ENCODE measurements around the gene ELOB. TPM values are rescaled to one million over a fixed set of nuclear protein-coding genes. Genes with fewer than 3 reads are reported as not detected.

ELOB gene
- total and polyA plus RNA-seq, 2 of the 8 experiments (the other 6 are each of a cell fraction or from before 2014, with no cell fraction given): 237 to 1,357 TPM

DNA sequence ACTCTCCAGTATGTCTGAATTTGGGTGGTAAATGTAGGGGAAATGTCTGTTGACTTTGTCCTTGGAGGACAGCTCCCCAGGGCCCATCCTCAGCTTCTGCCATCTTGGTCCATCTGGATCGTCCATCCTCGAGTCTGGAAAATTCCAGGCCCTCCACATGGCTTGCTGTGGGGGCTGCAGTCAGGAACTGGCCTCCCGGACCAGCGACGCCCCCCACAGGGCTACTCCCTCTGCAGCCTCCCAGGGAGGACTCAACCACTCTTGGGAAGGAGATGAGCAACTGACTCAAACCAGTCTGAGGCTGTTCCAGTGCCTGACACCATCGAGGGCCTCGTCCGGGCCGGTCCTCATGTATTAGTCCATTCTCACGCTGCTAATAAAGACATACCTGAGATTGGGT lies 47.5 kb upstream of the ELOB start:
- FAIRE-seq (no peak), DNase-seq (ENCODE audit: low read depth in 1 of 2, low spot score in 2 of 2) (no peak)
- Histone ChIP-seq H2BK120ac (replicated peaks; ENCODE audit: low read depth, low read length) (no peak overlapping the region), H2AFZ (ENCODE audit: low read length) (no peak overlapping the region), H2BK12ac (ENCODE audit: low read depth, low read length) (no peak overlapping the region), H4K8ac (ENCODE audit: extremely low read depth, insufficient read depth, low read length) (0 out of 2 replicates have a peak overlapping the region, but pooled peaks have one; percentile 16), H3K27me3 (replicated peaks in 1 of 4; ENCODE audit: control insufficient read depth in 3 of 4, extremely low read depth in 1 of 4, insufficient read depth in 3 of 4, low read length in 3 of 4) (no peaks in the 10 kb centered on the region), H2BK15ac (ENCODE audit: low read length) (no peak overlapping the region), H3K4ac (replicated peaks; ENCODE audit: insufficient read length, low read depth, low read length) (no peak overlapping the region), H3K36me3 (ENCODE audit: control insufficient read depth in 2 of 4, insufficient read depth in 4 of 4, low read length in 3 of 4) (no peaks in the 10 kb centered on the region), H3K14ac (ENCODE audit: insufficient read length) (no peak overlapping the region), H3K56ac (replicated peaks; ENCODE audit: insufficient read length, low read depth, low read length) (no peak overlapping the region), H3K79me1 (ENCODE audit: low read depth, low read length) (no peaks in the 10 kb centered on the region), H3K79me2 (ENCODE audit: control insufficient read depth in 1 of 2, insufficient read depth in 2 of 2, low read length in 2 of 2) (no peaks in the 10 kb centered on the region), H2BK20ac (ENCODE audit: low read length) (no peak overlapping the region), H3K4me2 (ENCODE audit: insufficient read depth in 1 of 2, low read depth in 2 of 2, low read length in 2 of 2) (no peak overlapping the region), H4K5ac (ENCODE audit: insufficient read length, low read depth, low read length) (no peak overlapping the region), H3K9me3 (ENCODE audit: insufficient read depth in 2 of 2, low read depth in 1 of 2, low read length in 1 of 2) (no peaks in the 10 kb centered on the region), H3K18ac (ENCODE audit: extremely low read depth, low read length) (no peak overlapping the region), H4K91ac (replicated peaks; ENCODE audit: insufficient read length, low read length) (no peak overlapping the region), H3K4me3 (ENCODE audit: extremely low read depth in 1 of 4, insufficient read depth in 2 of 4, low read depth in 3 of 4, low read length in 4 of 4) (no peak overlapping the region), H3K4me1 (replicated peaks in 1 of 4; ENCODE audit: control insufficient read depth in 3 of 4, insufficient read depth in 4 of 4, low read length in 3 of 4) (no peaks in the 10 kb centered on the region), H2AK5ac (ENCODE audit: low read depth, low read length) (no peak overlapping the region), H3K9ac (replicated peaks in 1 of 4; ENCODE audit: extremely low read depth in 1 of 4, low read depth in 3 of 4, low read length in 3 of 4) (no peak overlapping the region), H2BK5ac (ENCODE audit: low read depth, low read length) (no peak overlapping the region), H3K23me2 (ENCODE audit: low read depth, low read length) (no peaks in the 10 kb centered on the region), H3K27ac (ENCODE audit: low read depth, low read length) (no peak overlapping the region), H3K23ac (ENCODE audit: insufficient read length) (no peak overlapping the region), H4K20me1 (replicated peaks in 1 of 2; ENCODE audit: control insufficient read depth in 1 of 2, insufficient read depth in 2 of 2, low read length in 2 of 2) (no peaks in the 10 kb centered on the region)
- POLR2A ChIA-PET (ENCODE audit: partially characterized antibody): interaction anchor here (1.3 kb wide), 1 partner anchor 11 kb away, joined by 3 read pairs; no protein-coding TSS in a partner anchor
- WGBS, 2 experiments (ENCODE audit: extremely low coverage in 1 of 2, insufficient coverage in 1 of 2, insufficient read length in 1 of 2, insufficient replicate concordance in 2 of 2, low coverage in 1 of 2, low lambda C conversion rate in 2 of 2, missing lambda C conversion rate in 1 of 2): 87% methylated on average over 9 of the region's 10 CpGs; no CpG with 5 or more reads in 1 of the 2 experiments
- CTCF ChIA-PET (ENCODE audit: partially characterized antibody): interaction anchor here (0.6 to 3.9 kb wide), 4 partner anchors 13 to 76 kb away, joined by 3 to 22 read pairs (median 6); no protein-coding TSS in a partner anchor
- no peak for TF ChIP-seq TEAD4 (IDR thresholded peaks at IDR 0.05; ENCODE audit: low read depth, low read length)
- TF ChIP-seq CHD1 (IDR thresholded peaks at IDR 0.05; ENCODE audit: low read depth, low read length): no peak
- TF ChIP-seq CTBP2 (IDR thresholded peaks at IDR 0.05; ENCODE audit: borderline replicate concordance, insufficient read depth, insufficient read length, low read length): no peak
- TF ChIP-seq EP300 (IDR thresholded peaks at IDR 0.05; ENCODE audit: borderline replicate concordance in 1 of 2, low read depth in 2 of 2, low read length in 2 of 2): no peak
- no peak for TF ChIP-seq EGR1 (IDR thresholded peaks at IDR 0.05; ENCODE audit: borderline replicate concordance, low read depth, low read length)
- no peak for TF ChIP-seq BCL11A (IDR thresholded peaks at IDR 0.05; ENCODE audit: low read depth in 2 of 2, low read length in 2 of 2)
- TF ChIP-seq YY1 (IDR thresholded peaks at IDR 0.05; ENCODE audit: low read depth, low read length): no peak
- TF ChIP-seq NRF1 (IDR thresholded peaks at IDR 0.05; ENCODE audit: low read depth, low read length): no peak
- TF ChIP-seq, protein P1, sequence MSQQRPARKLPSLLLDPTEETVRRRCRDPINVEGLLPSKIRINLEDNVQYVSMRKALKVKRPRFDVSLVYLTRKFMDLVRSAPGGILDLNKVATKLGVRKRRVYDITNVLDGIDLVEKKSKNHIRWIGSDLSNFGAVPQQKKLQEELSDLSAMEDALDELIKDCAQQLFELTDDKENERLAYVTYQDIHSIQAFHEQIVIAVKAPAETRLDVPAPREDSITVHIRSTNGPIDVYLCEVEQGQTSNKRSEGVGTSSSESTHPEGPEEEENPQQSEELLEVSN (IDR thresholded peaks at IDR 0.05): no peak
- no peak for TF ChIP-seq TAF1 (IDR thresholded peaks at IDR 0.05; ENCODE audit: low read depth, low read length)
